ENCODE results near the gene CDK11B.

The CDK11B gene

GRCh38 chr1:1601564-1602303, 57.1 kb downstream of the CDK11B start:
- H3K27ac ChIP-seq (ENCODE audit: low read depth, low read length): no peak overlapping the region
- no peak overlapping the region for H4K12ac ChIP-seq (ENCODE audit: low read depth, low read length)
- DNase-seq: no peak
- H2BK120ac ChIP-seq (ENCODE audit: insufficient read depth, low read length, poor library complexity): no peak overlapping the region
- H3K4ac ChIP-seq (ENCODE audit: low read depth, low read length): no peak overlapping the region
- no peak overlapping the region for H4K8ac ChIP-seq (ENCODE audit: low read depth, low read length)
- no peak overlapping the region for H2AK5ac ChIP-seq (ENCODE audit: low read length)
- H4K91ac ChIP-seq (ENCODE audit: low read depth, low read length): no peak overlapping the region
- H3K36me3 ChIP-seq (ENCODE audit: control insufficient read depth in 1 of 2, insufficient read depth in 2 of 2, low read length in 2 of 2): no peaks in the 10 kb centered on the region
- no peak overlapping the region for H3K4me2 ChIP-seq (ENCODE audit: low read length)
- peaks cover 11% of the 10 kb centered on the region for H3K9me3 ChIP-seq (ENCODE audit: insufficient read depth, low read depth, low read length)
- no peak overlapping the region for H2BK5ac ChIP-seq (ENCODE audit: low read depth, low read length, poor library complexity)
- peaks cover 9% of the 10 kb centered on the region in 2 experiments for H3K4me1 ChIP-seq (ENCODE audit: control insufficient read depth in 1 of 2, insufficient read depth in 2 of 2, low read length in 2 of 2)
- H3K27me3 ChIP-seq (ENCODE audit: insufficient read depth, low read length): peaks cover 26% of the 10 kb centered on the region
- no peak overlapping the region for H2AFZ ChIP-seq (ENCODE audit: insufficient read depth, low read length, poor library complexity)
- WGBS (ENCODE audit: extremely low coverage, insufficient coverage, insufficient read length): no CpG with 5 or more reads among the region's 15 CpGs
- no peak overlapping the region for H3K4me3 ChIP-seq (ENCODE audit: low read depth, low read length)
- H3K18ac ChIP-seq (ENCODE audit: low read length): no peak overlapping the region
- H3K14ac ChIP-seq (ENCODE audit: low read length): no peak overlapping the region
- H3K79me1 ChIP-seq (ENCODE audit: low read length): no peaks in the 10 kb centered on the region
- H3K79me2 ChIP-seq (ENCODE audit: control insufficient read depth, insufficient read depth, low read length, poor library complexity): no peaks in the 10 kb centered on the region
- H3K23ac ChIP-seq (ENCODE audit: low read length): no peak overlapping the region
- no peak overlapping the region for H2BK12ac ChIP-seq (ENCODE audit: low read length)
- H3K9ac ChIP-seq (ENCODE audit: low read length): no peak overlapping the region

GRCh38 chr1:1600861-1601563, 57.8 kb downstream of the CDK11B start:
- H3K36me3 ChIP-seq (ENCODE audit: control insufficient read depth in 1 of 2, insufficient read depth in 2 of 2, low read length in 2 of 2): no peaks in the 10 kb centered on the region
- WGBS (ENCODE audit: extremely low coverage, insufficient coverage, insufficient read length): no CpG with 5 or more reads among the region's 22 CpGs
- H2BK120ac ChIP-seq (ENCODE audit: insufficient read depth, low read length, poor library complexity): no peak overlapping the region
- H3K4ac ChIP-seq (ENCODE audit: low read depth, low read length): no peak overlapping the region
- no peak for DNase-seq
- no peak overlapping the region for H3K27ac ChIP-seq (ENCODE audit: low read depth, low read length)
- H2BK12ac ChIP-seq (ENCODE audit: low read length): no peak overlapping the region
- H3K9me3 ChIP-seq (ENCODE audit: insufficient read depth, low read depth, low read length): peaks cover 11% of the 10 kb centered on the region
- no peak overlapping the region for H3K14ac ChIP-seq (ENCODE audit: low read length)
- H3K4me3 ChIP-seq (ENCODE audit: low read depth, low read length): no peak overlapping the region
- no peaks in the 10 kb centered on the region for H3K79me1 ChIP-seq (ENCODE audit: low read length)
- H3K23ac ChIP-seq (ENCODE audit: low read length): no peak overlapping the region
- no peaks in the 10 kb centered on the region for H3K79me2 ChIP-seq (ENCODE audit: control insufficient read depth, insufficient read depth, low read length, poor library complexity)
- H4K12ac ChIP-seq (ENCODE audit: low read depth, low read length): no peak overlapping the region
- no peak overlapping the region for H2AFZ ChIP-seq (ENCODE audit: insufficient read depth, low read length, poor library complexity)
- H4K91ac ChIP-seq (ENCODE audit: low read depth, low read length): no peak overlapping the region
- H2AK5ac ChIP-seq (ENCODE audit: low read length): no peak overlapping the region
- H3K18ac ChIP-seq (ENCODE audit: low read length): no peak overlapping the region
- no peak overlapping the region for H2BK5ac ChIP-seq (ENCODE audit: low read depth, low read length, poor library complexity)
- no peak overlapping the region for H3K4me2 ChIP-seq (ENCODE audit: low read length)
- peaks cover 9% of the 10 kb centered on the region in 2 experiments for H3K4me1 ChIP-seq (ENCODE audit: control insufficient read depth in 1 of 2, insufficient read depth in 2 of 2, low read length in 2 of 2)
- peaks cover 26% of the 10 kb centered on the region for H3K27me3 ChIP-seq (ENCODE audit: insufficient read depth, low read length)
- H4K8ac ChIP-seq (ENCODE audit: low read depth, low read length): no peak overlapping the region
- no peak overlapping the region for H3K9ac ChIP-seq (ENCODE audit: low read length)

GRCh38 chr1:1599935-1600860, 58.6 kb downstream of the CDK11B start, which contains the start of gene FNDC10:
FNDC10 (minus strand) TSS chr1:1600135; CDS start chr1:1600015, 120 bp downstream.
- Histone ChIP-seq H4K8ac (ENCODE audit: low read depth, low read length) (no peak within 1 kb of the TSS), H3K9ac (ENCODE audit: low read length) (no peak within 1 kb of the TSS), H3K14ac (ENCODE audit: low read length) (no peak within 1 kb of the TSS), H3K27ac (ENCODE audit: low read depth, low read length) (no peak within 1 kb of the TSS), H3K79me1 (ENCODE audit: low read length) (no peaks in the 10 kb centered on the region), H2AK5ac (ENCODE audit: low read length) (no peak within 1 kb of the TSS), H2BK120ac (ENCODE audit: insufficient read depth, low read length, poor library complexity) (no peak within 1 kb of the TSS), H3K36me3 (ENCODE audit: control insufficient read depth in 1 of 2, insufficient read depth in 2 of 2, low read length in 2 of 2) (no peaks in the 10 kb centered on the region), H4K12ac (ENCODE audit: low read depth, low read length) (no peak within 1 kb of the TSS), H3K4me3 (ENCODE audit: low read depth, low read length) (peak within 1 kb of the TSS; percentile 19), H3K79me2 (ENCODE audit: control insufficient read depth, insufficient read depth, low read length, poor library complexity) (no peaks in the 10 kb centered on the region), H2BK12ac (ENCODE audit: low read length) (no peak within 1 kb of the TSS), H3K4me1 (ENCODE audit: control insufficient read depth in 1 of 2, insufficient read depth in 2 of 2, low read length in 2 of 2) (peaks cover 9% of the 10 kb centered on the region in 2 experiments), H4K91ac (ENCODE audit: low read depth, low read length) (no peak within 1 kb of the TSS), H3K4me2 (ENCODE audit: low read length) (peak within 1 kb of the TSS; percentile 68), H3K27me3 (ENCODE audit: insufficient read depth, low read length) (peaks cover 26% of the 10 kb centered on the region), H2BK5ac (ENCODE audit: low read depth, low read length, poor library complexity) (no peak within 1 kb of the TSS), H3K23ac (ENCODE audit: low read length) (no peak within 1 kb of the TSS), H2AFZ (ENCODE audit: insufficient read depth, low read length, poor library complexity) (peak within 1 kb of the TSS; percentile 79), H3K9me3 (ENCODE audit: insufficient read depth, low read depth, low read length) (peaks cover 7% of the 10 kb centered on the region), H3K18ac (ENCODE audit: low read length) (no peak within 1 kb of the TSS), H3K4ac (ENCODE audit: low read depth, low read length) (no peak within 1 kb of the TSS)
- DNase-seq: no peak
- no CpG with 5 or more reads among the region's 125 CpGs for WGBS (ENCODE audit: extremely low coverage, insufficient coverage, insufficient read length)
